Omental fat pad (tissue), 4 donors: ENCODE data around the gene ZNF805. TPM values are rescaled to one million over a fixed set of nuclear protein-coding genes. Genes with fewer than 3 reads are reported as not detected.
"Not testable (repeated sequence)": the region's sequence is repeated elsewhere in the genome, so short reads cannot be mapped to it uniquely, and the experiment has no call there.

Experiments
- ATAC-seq: fragments of 150-250 bp; one replicate; pipeline ENCODE4 v1.9.1; 2016; ENCODE audit warnings: mild to moderate bottlenecking, moderate library complexity; ENCODE audit not compliant: low FRiP score
- DNase-seq: peaks from one replicate; pipeline ENCODE4 v3.0.0-alpha.2; 2019; ENCODE audit warnings: low spot score
- total RNA-seq, 4 donors: library from RNA; depleted of rRNA; stranded (reverse); fragments of >200 nt; gene quantifications; one replicate each; pipeline ENCODE4 v1.1.0, GENCODE V29; 2016
- TF ChIP-seq, protein P1 (sequence below), 3 donors: fragments of 450-650 bp; IDR thresholded peaks; one replicate each; pipeline ENCODE4 v1.5.1; 2016 to 2017; ENCODE audit warnings: antibody characterized with exemption in 3 of 3, mild to moderate bottlenecking in 3 of 3, moderate library complexity in 2 of 3

The ZNF805 gene
- total RNA-seq, 4 donors from 2014 or later, result 14.8 to 21.6 (median 19.4) TPM

DNA sequence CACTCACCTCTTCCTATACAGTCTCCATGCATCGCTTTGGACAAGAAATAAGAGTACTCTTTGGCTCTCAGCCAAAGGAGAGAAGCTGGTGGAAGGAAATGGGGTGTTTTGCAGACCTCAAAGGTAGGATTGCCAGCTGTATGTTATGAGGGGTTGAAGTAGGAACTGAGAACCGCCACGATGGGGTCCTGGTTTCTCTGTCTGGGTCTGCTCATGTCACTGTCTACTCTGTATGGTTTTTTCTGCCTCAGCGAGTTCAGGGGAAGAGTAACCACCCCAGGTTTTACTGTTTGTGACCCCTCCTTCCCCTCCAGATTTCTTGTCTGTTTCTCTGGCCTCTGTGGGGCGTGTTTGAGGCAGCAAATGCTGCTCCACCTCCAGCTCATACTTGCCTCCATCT lies 4.1 kb downstream of the ZNF805 start:
- DNase-seq (no peak), ATAC-seq (no peak)
- TF ChIP-seq, protein P1, sequence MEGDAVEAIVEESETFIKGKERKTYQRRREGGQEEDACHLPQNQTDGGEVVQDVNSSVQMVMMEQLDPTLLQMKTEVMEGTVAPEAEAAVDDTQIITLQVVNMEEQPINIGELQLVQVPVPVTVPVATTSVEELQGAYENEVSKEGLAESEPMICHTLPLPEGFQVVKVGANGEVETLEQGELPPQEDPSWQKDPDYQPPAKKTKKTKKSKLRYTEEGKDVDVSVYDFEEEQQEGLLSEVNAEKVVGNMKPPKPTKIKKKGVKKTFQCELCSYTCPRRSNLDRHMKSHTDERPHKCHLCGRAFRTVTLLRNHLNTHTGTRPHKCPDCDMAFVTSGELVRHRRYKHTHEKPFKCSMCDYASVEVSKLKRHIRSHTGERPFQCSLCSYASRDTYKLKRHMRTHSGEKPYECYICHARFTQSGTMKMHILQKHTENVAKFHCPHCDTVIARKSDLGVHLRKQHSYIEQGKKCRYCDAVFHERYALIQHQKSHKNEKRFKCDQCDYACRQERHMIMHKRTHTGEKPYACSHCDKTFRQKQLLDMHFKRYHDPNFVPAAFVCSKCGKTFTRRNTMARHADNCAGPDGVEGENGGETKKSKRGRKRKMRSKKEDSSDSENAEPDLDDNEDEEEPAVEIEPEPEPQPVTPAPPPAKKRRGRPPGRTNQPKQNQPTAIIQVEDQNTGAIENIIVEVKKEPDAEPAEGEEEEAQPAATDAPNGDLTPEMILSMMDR (IDR thresholded peaks at IDR 0.05), result no peak

DNA sequence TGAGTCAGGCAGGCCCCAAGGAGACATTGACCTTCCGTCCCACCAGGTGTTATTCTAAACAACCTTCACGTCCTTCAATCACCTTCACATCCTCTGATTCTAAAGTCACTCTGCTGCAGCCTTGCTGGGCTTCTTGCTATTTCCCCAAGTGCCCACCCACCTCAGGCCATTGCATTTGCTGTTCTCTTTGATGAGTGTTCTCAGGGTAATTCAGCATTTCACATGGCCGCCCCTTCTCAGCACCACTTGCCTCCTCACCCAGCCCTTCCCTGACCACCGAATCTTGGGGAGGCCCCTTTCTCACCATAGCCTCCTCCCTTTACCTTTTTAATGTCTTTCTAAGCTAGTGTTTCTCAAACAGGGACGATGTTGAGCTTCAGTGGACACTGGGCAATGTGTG lies 4.6 kb downstream of the ZNF805 start:
- ATAC-seq (no peak), DNase-seq (no peak)
- TF ChIP-seq, protein P1 (IDR thresholded peaks at IDR 0.05), result no peak

DNA sequence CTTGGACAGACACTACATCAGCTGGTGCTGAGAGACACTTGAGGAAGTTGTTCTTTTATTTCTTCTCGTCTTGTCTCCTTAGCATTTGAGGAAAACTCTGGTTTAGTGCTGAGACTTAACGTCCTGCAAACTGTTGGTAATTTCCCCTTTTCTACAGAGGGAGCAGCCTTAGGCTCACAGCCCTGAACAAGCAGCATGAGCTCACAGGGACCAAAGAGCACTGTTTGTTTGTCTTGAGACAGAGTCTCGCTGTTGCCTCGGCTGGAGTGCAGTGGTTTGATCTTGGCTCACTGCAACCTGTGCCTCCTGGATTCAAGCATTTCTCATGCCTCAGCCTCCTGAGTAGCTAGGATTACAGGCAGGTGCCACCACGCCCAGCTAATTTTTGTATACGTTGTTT lies 5.5 kb downstream of the ZNF805 start:
- ATAC-seq (no peak), DNase-seq (no peak)
- TF ChIP-seq, protein P1 (IDR thresholded peaks at IDR 0.05), result no peak

DNA sequence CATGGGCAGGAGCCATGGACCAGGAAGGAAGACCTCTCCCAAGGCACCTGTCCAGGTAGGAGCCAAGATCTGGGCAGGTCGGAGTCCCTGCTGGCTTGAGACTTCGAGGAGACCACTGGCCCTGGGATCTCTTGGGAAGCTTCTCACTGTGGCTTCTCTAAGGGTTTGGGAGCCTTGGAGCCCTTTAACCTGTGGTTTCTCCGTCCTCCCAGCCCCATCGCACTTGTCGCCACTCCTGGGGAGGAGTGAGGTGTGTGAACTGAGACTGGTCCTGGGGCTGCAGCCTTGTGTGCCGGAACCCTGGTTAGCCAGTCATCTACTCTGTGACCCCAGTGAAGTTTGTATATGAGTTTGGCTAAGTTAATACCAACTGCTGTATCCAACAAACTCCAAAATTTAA lies 8.2 kb downstream of the ZNF805 start:
- ATAC-seq (no peak), DNase-seq (no peak)
- TF ChIP-seq, protein P1 (IDR thresholded peaks at IDR 0.05), result no peak

DNA sequence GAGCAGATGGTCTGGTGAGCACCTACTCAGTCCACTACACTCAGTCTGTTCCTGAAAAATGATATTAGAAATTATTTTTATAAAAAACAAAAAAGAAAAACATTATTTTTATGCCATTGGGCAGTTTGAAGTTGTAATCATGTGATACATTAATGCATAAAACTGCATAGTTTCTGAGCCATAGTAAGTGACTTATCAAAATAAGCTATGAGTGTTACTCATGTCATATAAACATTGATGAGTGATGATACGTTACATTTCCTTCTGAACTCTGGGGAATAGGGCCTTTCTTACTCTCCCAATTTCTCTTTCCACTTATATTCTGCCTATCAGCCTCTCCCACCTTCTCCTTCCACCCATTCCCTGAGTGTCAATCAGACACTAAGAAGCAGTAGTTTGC lies 8.9 kb downstream of the ZNF805 start:
- no peak for ATAC-seq
- TF ChIP-seq, protein P1 (IDR thresholded peaks at IDR 0.05), result no peak
- no peak for DNase-seq

DNA sequence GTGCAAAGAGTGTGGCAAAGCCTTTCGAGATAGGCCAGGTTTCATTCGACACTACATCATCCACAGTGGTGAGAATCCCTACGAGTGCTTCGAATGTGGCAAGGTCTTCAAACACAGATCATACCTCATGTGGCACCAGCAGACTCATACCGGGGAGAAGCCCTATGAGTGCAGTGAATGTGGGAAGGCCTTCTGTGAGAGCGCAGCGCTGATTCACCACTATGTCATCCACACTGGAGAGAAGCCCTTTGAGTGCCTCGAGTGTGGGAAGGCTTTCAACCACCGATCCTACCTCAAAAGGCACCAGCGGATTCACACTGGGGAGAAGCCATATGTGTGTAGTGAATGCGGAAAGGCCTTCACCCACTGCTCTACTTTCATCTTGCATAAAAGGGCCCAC lies 13.3 kb downstream of the ZNF805 start:
- DNase-seq, ATAC-seq: not testable (repeated sequence)

DNA sequence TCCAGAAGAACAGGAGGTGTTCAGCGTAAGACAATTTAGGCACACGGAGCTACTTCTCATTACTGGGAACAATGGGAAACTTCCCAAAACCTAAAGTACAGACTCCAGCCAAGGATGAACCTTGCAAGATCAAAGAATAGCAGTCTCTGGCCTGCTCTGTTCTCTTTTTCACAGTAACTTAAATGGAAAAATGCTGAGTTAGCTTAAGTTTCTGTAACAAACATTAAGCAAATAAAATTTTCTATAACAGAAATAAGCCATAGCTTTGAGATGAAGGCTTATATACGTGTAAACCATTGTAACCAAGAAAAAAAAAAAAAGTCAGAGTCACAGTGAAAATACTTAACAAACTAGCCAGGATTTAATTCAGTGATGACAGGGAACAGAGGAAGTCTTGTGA lies 21.6 kb downstream of the ZNF805 start:
- TF ChIP-seq, protein P1 (IDR thresholded peaks at IDR 0.05), result no peak
- ATAC-seq (no peak), DNase-seq (no peak)

DNA sequence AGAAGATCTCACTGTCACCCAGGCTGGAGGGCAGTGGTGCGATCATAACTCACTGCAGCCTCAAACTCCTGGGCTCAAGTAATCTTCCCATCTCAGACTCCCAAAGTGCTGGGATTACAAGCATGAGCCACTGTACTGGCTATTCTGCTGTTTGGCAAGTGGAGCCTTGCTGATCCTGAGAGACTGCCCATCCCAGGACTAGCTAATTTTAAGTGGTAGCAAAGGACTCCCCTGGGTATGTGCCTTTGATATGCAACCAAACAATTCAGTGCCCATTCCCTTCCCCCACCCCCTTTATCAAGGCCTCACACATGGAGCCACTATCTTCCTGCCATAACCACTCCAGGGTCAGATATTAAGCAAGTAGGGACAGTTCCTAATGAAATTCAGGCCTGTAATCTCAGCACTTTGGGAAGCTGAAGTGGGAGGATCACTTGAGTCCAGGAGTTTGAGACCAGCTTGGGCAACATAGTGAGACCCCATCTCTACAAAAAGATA lies 22.9 kb downstream of the ZNF805 start:
- no peak for ATAC-seq
- DNase-seq, result no peak
- TF ChIP-seq, protein P1 (IDR thresholded peaks at IDR 0.05), result no peak
